GM15510 (cell line): ENCODE results near the gene YY1.
A peak's percentile ranks its signal among the peaks of the same experiment; 100 is the strongest.

Experiments
- POLR2A ChIP-seq: IDR thresholded peaks from 3 replicates; pipeline ENCODE4 v1.6.1; 2011; ENCODE audit warnings: borderline replicate concordance; ENCODE audit not compliant: insufficient read length; ENCODE audit errors: extremely low read depth

YY1 gene

DNA sequence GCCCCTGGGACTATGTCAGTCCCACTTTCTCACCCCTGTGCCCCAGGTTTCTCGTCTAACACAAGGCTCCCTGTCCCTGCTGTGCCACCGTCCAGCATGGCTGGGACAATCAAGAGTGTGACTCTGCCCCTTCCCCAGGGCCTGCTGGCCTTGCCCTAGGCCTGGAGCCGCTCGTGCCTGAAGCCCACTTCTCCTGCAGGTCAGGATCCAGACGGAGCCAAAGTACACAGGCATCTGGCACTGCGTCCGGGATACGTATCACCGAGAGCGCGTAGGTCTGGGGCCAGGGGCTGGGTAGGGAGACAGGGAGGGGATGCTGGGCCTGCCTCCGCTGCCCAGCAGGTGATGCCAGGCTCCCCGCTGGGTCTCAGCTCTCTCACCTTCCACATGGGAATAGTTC is 87.0 kb downstream of the YY1 start:
- no peak for TF ChIP-seq POLR2A

GRCh38 chr14:100327128-100327527 is 88.2 kb downstream of the YY1 start:
- no peak for TF ChIP-seq POLR2A

DNA sequence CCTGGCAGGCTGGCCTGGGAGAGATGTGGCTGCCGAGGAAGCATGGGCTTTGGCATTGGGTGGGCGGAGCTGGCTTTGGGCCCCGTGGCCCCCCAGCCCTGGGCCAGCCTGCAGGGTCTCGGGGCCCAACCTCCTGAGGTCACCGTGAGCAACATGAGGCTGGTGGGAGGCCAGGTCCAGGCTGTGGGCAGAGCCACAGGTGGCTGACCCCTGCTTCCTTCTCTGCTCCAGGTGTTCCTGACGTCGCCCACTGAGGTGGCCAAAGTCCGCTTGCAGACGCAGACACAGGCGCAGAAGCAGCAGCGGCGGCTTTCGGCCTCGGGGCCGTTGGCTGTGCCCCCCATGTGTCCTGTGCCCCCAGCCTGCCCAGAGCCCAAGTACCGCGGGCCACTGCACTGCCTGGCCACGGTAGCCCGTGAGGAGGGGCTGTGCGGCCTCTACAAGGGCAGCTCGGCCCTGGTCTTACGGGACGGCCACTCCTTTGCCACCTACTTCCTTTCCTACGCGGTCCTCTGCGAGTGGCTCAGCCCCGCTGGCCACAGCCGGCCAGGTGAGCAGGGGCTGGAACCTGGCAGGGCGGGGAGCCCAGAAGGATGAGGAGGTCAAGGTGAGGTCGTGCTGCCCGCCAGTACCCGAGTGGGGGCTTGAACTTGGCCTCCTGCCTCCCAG is 89.7 kb downstream of the YY1 start:
- no peak for TF ChIP-seq POLR2A

- TF ChIP-seq POLR2A = no peak
These were observed 90.5 kb downstream of the YY1 start for GRCh38 chr14:100329233-100330006.

DNA sequence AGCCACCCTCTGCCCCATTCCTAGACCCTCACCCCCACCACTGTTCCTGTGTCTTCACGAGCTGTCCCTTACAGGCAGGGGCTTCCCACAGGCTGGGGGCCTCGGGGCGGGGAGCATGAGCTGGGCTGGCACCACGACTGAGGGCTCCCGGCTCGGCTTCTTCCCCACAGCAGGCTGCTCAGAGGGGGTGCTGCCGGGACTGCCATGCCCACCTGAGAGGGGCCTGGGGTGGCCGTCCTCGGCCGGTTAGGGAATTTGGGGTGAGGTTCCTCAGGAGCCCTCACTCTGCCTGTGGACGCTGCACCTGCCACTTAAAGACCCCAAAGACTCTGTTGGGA is 91.0 kb downstream of the YY1 start:
- TF ChIP-seq POLR2A = no peak

DNA sequence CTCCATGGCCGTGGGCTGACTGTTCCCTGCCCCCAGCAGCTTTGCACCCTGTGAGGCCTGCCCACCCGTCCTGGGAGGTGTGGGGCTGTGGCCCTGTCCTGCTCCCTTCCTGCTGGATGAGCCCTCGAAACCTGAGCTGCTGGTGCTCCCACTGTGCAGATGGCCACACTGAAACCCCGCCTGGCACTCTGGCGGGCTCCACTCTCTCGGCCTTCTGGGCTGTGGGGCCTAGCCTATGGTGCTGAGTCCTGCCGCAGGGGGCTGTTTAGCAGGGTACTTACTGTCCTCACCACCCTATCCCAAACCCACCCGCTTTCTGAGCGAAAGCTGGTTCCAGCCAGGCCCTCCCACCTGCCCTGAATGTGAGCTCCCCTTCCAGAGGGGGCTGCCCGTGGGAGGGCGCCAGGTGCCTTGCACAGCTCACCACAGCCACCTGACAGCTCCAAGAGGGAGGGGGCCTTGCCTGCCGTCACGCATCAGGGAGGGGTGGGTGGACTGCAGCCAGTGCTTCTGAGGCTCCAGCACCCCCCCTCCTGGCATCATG is 91.5 kb downstream of the YY1 start:
- TF ChIP-seq POLR2A = no peak

GRCh38 chr14:100332071-100332639 is 93.2 kb downstream of the YY1 start:
- TF ChIP-seq POLR2A = peak; percentile 15
